ENCODE measurements around the gene SCRN1. TPM values are rescaled to one million over a fixed set of nuclear protein-coding genes. Genes with fewer than 3 reads are reported as not detected.
"Not testable (repeated sequence)": the region's sequence is repeated elsewhere in the genome, so short reads cannot be mapped to it uniquely, and the experiment has no call there.

SCRN1 gene
- total and polyA plus RNA-seq, 7 donors = 0.80 to 6.7 (median 2.6) TPM

- Histone ChIP-seq H3K4me1 (no peaks in the 10 kb centered on the region), H3K36me3 (ENCODE audit: insufficient read depth in 1 of 2, low read depth in 1 of 2) (no peaks in the 10 kb centered on the region), H3K27me3 (ENCODE audit: insufficient read depth in 3 of 3, low read length in 2 of 3) (no peaks in the 10 kb centered on the region), H3K4me3 (no peak overlapping the region), H3K27ac (no peak overlapping the region), H3K9me3 (no peaks in the 10 kb centered on the region)
- intact Hi-C loops (cut with DNase I) = no loop called here
- DNase-seq (no peak), ATAC-seq (no peak)
- no peak for TF ChIP-seq CTCF (IDR thresholded peaks at IDR 0.05)
- 68 to 74% (median 73%) methylated on average over 3 of the region's 3 CpGs for WGBS, 3 donors
Observed at GRCh38 chr7:29965030-29965429, 24.6 kb downstream of the SCRN1 start.

DNA sequence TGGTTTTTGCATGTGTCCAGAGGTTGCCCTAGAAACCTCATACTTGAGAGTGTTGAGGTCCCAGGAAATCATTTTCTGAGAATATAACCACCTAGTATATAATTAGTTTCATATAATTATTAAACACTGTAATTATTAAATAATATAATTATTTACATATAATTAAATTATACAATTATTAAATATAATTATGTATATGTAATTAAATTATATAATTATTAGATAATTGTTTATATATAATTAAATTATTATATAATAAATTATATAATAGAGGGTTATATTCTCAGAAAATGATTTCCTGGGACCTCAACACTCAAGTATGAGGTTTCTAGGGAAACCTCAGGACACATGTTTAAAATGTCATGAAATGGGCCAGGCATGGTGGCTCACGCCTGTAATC, 27.6 kb downstream of the SCRN1 start:
- ATAC-seq = no peak
- Histone ChIP-seq H3K4me3 (no peak overlapping the region), H3K27ac (no peak overlapping the region), H3K36me3 (ENCODE audit: insufficient read depth in 1 of 2, low read depth in 1 of 2) (no peaks in the 10 kb centered on the region), H3K4me1 (no peaks in the 10 kb centered on the region), H3K27me3 (ENCODE audit: insufficient read depth in 3 of 3, low read length in 2 of 3) (no peaks in the 10 kb centered on the region), H3K9me3 (no peaks in the 10 kb centered on the region)
- intact Hi-C loops (cut with DNase I) = no loop called here
- DNase-seq = no peak
- 95 to 100% (median 97%) methylated on average over 1 of the region's 1 CpG for WGBS, 3 donors
- TF ChIP-seq CTCF (IDR thresholded peaks at IDR 0.05) = no peak

DNA sequence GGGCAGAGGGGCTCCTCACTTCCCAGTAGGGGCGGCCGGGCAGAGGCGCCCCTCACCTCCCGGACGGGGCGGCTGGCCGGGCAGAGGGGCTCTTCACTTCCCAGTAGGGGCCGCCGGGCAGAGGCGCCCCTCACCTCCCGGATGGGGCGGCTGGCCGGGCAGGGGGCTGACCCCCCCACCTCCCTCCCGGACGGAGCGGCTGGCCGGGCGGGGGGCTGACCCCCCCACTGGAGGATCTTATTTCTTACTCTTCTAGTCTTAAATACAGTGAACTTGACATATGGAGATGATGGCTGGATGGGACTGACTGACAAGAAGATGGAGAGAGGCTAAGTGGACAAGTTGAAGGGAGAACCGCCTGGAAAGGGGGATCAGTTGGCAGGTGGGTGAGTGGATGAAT, 28.0 kb downstream of the SCRN1 start:
- H3K9me3 ChIP-seq; H3K36me3 ChIP-seq (ENCODE audit: insufficient read depth in 1 of 2, low read depth in 1 of 2); H3K4me3 ChIP-seq; H3K4me1 ChIP-seq; intact Hi-C loops (cut with DNase I); H3K27ac ChIP-seq; ATAC-seq; H3K27me3 ChIP-seq (ENCODE audit: insufficient read depth in 3 of 3, low read length in 2 of 3); DNase-seq: not testable (repeated sequence)
- 96 to 98% (median 96%) methylated on average over 4 to 19 of the region's 19 CpGs for WGBS, 3 donors

DNA sequence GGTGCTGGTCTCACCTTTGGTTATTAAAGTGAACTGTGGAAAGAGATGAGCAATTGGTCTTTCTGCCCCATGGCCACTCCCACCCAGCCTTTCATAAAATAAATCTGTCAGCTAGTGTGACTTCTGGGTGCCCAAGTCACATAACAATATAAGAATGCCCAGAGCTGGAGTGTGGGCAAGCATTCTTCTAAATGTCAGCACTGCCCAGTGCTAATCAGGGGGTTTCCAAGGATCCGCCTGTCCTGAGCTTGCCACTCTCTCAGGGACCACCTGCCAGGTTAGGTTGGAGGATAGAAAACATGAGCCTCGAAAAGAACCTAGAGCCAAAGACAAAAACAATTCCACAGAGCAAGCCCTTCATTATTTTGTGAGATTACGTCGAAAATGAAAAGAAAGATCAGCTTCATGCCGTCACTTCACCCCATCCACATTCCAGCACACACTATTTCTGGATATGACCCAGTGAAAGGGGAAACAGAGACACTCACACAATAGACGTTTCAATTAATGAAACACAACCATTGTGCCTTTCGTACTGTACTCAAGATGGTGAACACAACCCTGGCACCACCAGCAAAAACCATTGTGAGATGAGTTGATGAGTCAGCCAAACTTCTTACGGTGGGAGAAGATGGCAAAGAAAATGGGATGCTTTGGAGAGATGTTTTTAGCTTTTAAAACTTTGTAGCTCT, 30.8 kb downstream of the SCRN1 start:
- DNase-seq (no peak), ATAC-seq (no peak)
- H3K27ac ChIP-seq = no peak overlapping the region
- no peaks in the 10 kb centered on the region for H3K4me1 ChIP-seq
- no peaks in the 10 kb centered on the region for H3K9me3 ChIP-seq
- no peak overlapping the region for H3K4me3 ChIP-seq
- intact Hi-C loops (cut with DNase I) = no loop called here
- WGBS, 3 donors = 83 to 93% (median 88%) methylated on average over 8 of the region's 8 CpGs
- no peaks in the 10 kb centered on the region for H3K27me3 ChIP-seq (ENCODE audit: insufficient read depth in 3 of 3, low read length in 2 of 3)
- no peaks in the 10 kb centered on the region for H3K36me3 ChIP-seq (ENCODE audit: insufficient read depth in 1 of 2, low read depth in 1 of 2)
- TF ChIP-seq CTCF (IDR thresholded peaks at IDR 0.05) = no peak

DNA sequence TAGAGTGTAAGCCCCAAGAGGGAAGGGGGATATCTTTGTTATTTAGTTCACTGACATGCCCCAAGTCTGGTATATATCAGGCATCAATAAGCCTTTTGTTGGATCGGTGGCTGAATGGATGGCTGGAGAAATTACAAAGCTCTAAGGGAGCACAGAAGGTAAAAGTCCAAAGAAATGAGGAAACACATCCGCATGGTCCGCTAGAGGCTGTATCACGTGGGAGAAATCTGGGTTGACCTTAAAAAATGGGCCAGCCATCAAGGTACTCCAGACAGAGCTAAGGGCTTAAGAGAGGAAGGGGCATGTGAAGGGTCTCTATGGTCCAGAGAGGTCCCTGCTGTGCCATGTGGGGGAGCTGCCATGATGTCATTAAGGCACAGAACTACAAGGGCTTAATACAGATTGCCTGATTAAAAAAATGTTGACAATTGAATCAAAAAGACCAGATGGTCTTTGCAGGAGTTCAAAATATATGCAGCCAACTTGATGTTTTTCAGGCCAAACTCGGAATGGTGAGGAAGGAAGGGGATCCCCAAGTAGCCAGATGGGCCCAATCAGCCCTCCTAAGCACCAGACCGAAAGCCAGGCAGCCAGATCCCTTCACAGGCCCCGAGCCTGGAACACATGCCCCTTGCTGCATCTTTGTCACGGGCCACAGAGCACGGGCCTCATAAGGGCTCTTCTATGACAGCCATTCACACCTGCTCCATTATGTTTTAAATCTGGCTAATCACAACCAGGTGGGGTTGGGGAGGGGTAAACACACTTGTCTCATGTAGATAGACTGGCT, 31.9 kb downstream of the SCRN1 start:
- no peak for DNase-seq
- H3K27ac ChIP-seq = no peak overlapping the region
- no peaks in the 10 kb centered on the region for H3K4me1 ChIP-seq
- H3K36me3 ChIP-seq (ENCODE audit: insufficient read depth in 1 of 2, low read depth in 1 of 2) = no peaks in the 10 kb centered on the region
- no peaks in the 10 kb centered on the region for H3K9me3 ChIP-seq
- H3K27me3 ChIP-seq (ENCODE audit: insufficient read depth in 3 of 3, low read length in 2 of 3) = no peaks in the 10 kb centered on the region
- intact Hi-C loops (cut with DNase I) = no loop called here
- WGBS, 3 donors = 72 to 85% (median 79%) methylated on average over 9 of the region's 9 CpGs
- ATAC-seq = no peak
- TF ChIP-seq CTCF (IDR thresholded peaks at IDR 0.05) = no peak
- H3K4me3 ChIP-seq = no peak overlapping the region

Data from psoas muscle (tissue), 8 donors.